Measurements from ENCODE around the gene PLEKHA5.
"Not testable (repeated sequence)": the region's sequence is repeated elsewhere in the genome, so short reads cannot be mapped to it uniquely, and the experiment has no call there.

Gene PLEKHA5

GRCh38 chr12:19129486-19130223, at the start of gene PLEKHA5:
PLEKHA5 (plus strand) TSS chr12:19129733; CDS start chr12:19129800, 67 bp downstream.
- H3K36me3 Mint-ChIP-seq: peaks cover 6% of the 10 kb centered on the region
- peak within 1 kb of the TSS; percentile 84 for H3K4me3 Mint-ChIP-seq
- peaks cover 13% of the 10 kb centered on the region for H3K9me3 Mint-ChIP-seq (ENCODE audit: low read depth)
- peaks cover 35% of the 10 kb centered on the region for H3K27me3 Mint-ChIP-seq
- H3K27ac Mint-ChIP-seq: no peak within 1 kb of the TSS
- H3K4me1 Mint-ChIP-seq (ENCODE audit: low read depth): peaks cover 9% of the 10 kb centered on the region

- H3K27ac Mint-ChIP-seq: no peak overlapping the region
Measured at GRCh38 chr12:19080918-19081317, 48.6 kb upstream of the PLEKHA5 start.

GRCh38 chr12:19082365-19082911, 47.1 kb upstream of the PLEKHA5 start:
- Mint-ChIP-seq H3K4me1 (ENCODE audit: low read depth) (no peaks in the 10 kb centered on the region), H3K27ac (no peak overlapping the region), H3K9me3 (ENCODE audit: low read depth) (peaks cover 2% of the 10 kb centered on the region), H3K4me3 (no peak overlapping the region), H3K27me3 (peaks cover 2% of the 10 kb centered on the region), H3K36me3 (peaks cover 2% of the 10 kb centered on the region)

More at GRCh38 chr12:19080918-19081317, 48.6 kb upstream of the PLEKHA5 start:
- Mint-ChIP-seq H3K4me1 (ENCODE audit: low read depth) (no peaks in the 10 kb centered on the region), H3K4me3 (no peak overlapping the region), H3K36me3 (peaks cover 2% of the 10 kb centered on the region), H3K27me3 (peaks cover 2% of the 10 kb centered on the region), H3K9me3 (ENCODE audit: low read depth) (peaks cover 2% of the 10 kb centered on the region)

GRCh38 chr12:19084547-19084946, 45.0 kb upstream of the PLEKHA5 start:
- Mint-ChIP-seq H3K27me3 (no peaks in the 10 kb centered on the region), H3K27ac (no peak overlapping the region), H3K9me3 (ENCODE audit: low read depth) (peaks cover 2% of the 10 kb centered on the region), H3K36me3 (no peaks in the 10 kb centered on the region), H3K4me3 (no peak overlapping the region), H3K4me1 (ENCODE audit: low read depth) (no peaks in the 10 kb centered on the region)

GRCh38 chr12:19085090-19085489, 44.4 kb upstream of the PLEKHA5 start:
- H3K9me3 Mint-ChIP-seq (ENCODE audit: low read depth): peaks cover 2% of the 10 kb centered on the region
- H3K4me1 Mint-ChIP-seq (ENCODE audit: low read depth): no peaks in the 10 kb centered on the region
- no peaks in the 10 kb centered on the region for H3K27me3 Mint-ChIP-seq
- H3K4me3 Mint-ChIP-seq: no peak overlapping the region
- H3K27ac Mint-ChIP-seq: no peak overlapping the region
- H3K36me3 Mint-ChIP-seq: no peaks in the 10 kb centered on the region

GRCh38 chr12:19088606-19089005, 40.9 kb upstream of the PLEKHA5 start:
- Mint-ChIP-seq H3K4me3 (no peak overlapping the region), H3K36me3 (peaks cover 2% of the 10 kb centered on the region), H3K27me3 (no peaks in the 10 kb centered on the region), H3K9me3 (ENCODE audit: low read depth) (peaks cover 2% of the 10 kb centered on the region), H3K27ac (no peak overlapping the region), H3K4me1 (ENCODE audit: low read depth) (no peaks in the 10 kb centered on the region)

GRCh38 chr12:19092482-19092881, 37.1 kb upstream of the PLEKHA5 start:
- not testable (repeated sequence) for H3K27me3 Mint-ChIP-seq; H3K4me1 Mint-ChIP-seq (ENCODE audit: low read depth); H3K36me3 Mint-ChIP-seq; H3K9me3 Mint-ChIP-seq (ENCODE audit: low read depth); H3K27ac Mint-ChIP-seq; H3K4me3 Mint-ChIP-seq

- H3K9me3 Mint-ChIP-seq (ENCODE audit: low read depth): no peaks in the 10 kb centered on the region
- H3K4me1 Mint-ChIP-seq (ENCODE audit: low read depth): no peaks in the 10 kb centered on the region
- H3K27me3 Mint-ChIP-seq: no peaks in the 10 kb centered on the region
- H3K36me3 Mint-ChIP-seq: peaks cover 2% of the 10 kb centered on the region
- no peak overlapping the region for H3K4me3 Mint-ChIP-seq
- no peak overlapping the region for H3K27ac Mint-ChIP-seq
Measured at GRCh38 chr12:19093218-19093617, 36.3 kb upstream of the PLEKHA5 start.

- Mint-ChIP-seq H3K27me3 (no peaks in the 10 kb centered on the region), H3K4me3 (no peak overlapping the region), H3K36me3 (peaks cover 2% of the 10 kb centered on the region), H3K9me3 (ENCODE audit: low read depth) (no peaks in the 10 kb centered on the region), H3K27ac (no peak overlapping the region), H3K4me1 (ENCODE audit: low read depth) (no peaks in the 10 kb centered on the region)
Measured at GRCh38 chr12:19095331-19095730, 34.2 kb upstream of the PLEKHA5 start.

- Mint-ChIP-seq H3K4me3 (no peak overlapping the region), H3K27ac (no peak overlapping the region), H3K4me1 (ENCODE audit: low read depth) (no peaks in the 10 kb centered on the region), H3K9me3 (ENCODE audit: low read depth) (no peaks in the 10 kb centered on the region), H3K36me3 (peaks cover 2% of the 10 kb centered on the region), H3K27me3 (no peaks in the 10 kb centered on the region)
Measured at GRCh38 chr12:19095756-19096480, 33.6 kb upstream of the PLEKHA5 start.

GRCh38 chr12:19105463-19105862, 24.1 kb upstream of the PLEKHA5 start:
- H3K36me3 Mint-ChIP-seq: no peaks in the 10 kb centered on the region
- H3K4me3 Mint-ChIP-seq: no peak overlapping the region
- H3K27ac Mint-ChIP-seq: no peak overlapping the region
- no peaks in the 10 kb centered on the region for H3K9me3 Mint-ChIP-seq (ENCODE audit: low read depth)
- H3K27me3 Mint-ChIP-seq: peaks cover 6% of the 10 kb centered on the region
- no peaks in the 10 kb centered on the region for H3K4me1 Mint-ChIP-seq (ENCODE audit: low read depth)

- no peaks in the 10 kb centered on the region for H3K4me1 Mint-ChIP-seq (ENCODE audit: low read depth)
- no peaks in the 10 kb centered on the region for H3K9me3 Mint-ChIP-seq (ENCODE audit: low read depth)
- no peak overlapping the region for H3K4me3 Mint-ChIP-seq
- peaks cover 6% of the 10 kb centered on the region for H3K27me3 Mint-ChIP-seq
- no peak overlapping the region for H3K27ac Mint-ChIP-seq
- no peaks in the 10 kb centered on the region for H3K36me3 Mint-ChIP-seq
Measured at GRCh38 chr12:19107750-19108149, 21.8 kb upstream of the PLEKHA5 start.

- Mint-ChIP-seq H3K27ac (no peak overlapping the region), H3K4me1 (ENCODE audit: low read depth) (no peaks in the 10 kb centered on the region), H3K9me3 (ENCODE audit: low read depth) (no peaks in the 10 kb centered on the region), H3K27me3 (peaks cover 8% of the 10 kb centered on the region), H3K4me3 (peak overlapping the region; percentile 12), H3K36me3 (no peaks in the 10 kb centered on the region)
Measured at GRCh38 chr12:19110221-19110940, 19.2 kb upstream of the PLEKHA5 start.

- peaks cover 5% of the 10 kb centered on the region for H3K27me3 Mint-ChIP-seq
- H3K9me3 Mint-ChIP-seq (ENCODE audit: low read depth): no peaks in the 10 kb centered on the region
- no peak overlapping the region for H3K27ac Mint-ChIP-seq
- no peaks in the 10 kb centered on the region for H3K36me3 Mint-ChIP-seq
- H3K4me3 Mint-ChIP-seq: no peak overlapping the region
- H3K4me1 Mint-ChIP-seq (ENCODE audit: low read depth): no peaks in the 10 kb centered on the region
Measured at GRCh38 chr12:19113464-19113863, 16.1 kb upstream of the PLEKHA5 start.

- Mint-ChIP-seq H3K4me1 (ENCODE audit: low read depth) (no peaks in the 10 kb centered on the region), H3K27ac (no peak overlapping the region), H3K27me3 (peaks cover 3% of the 10 kb centered on the region)
Measured at GRCh38 chr12:19115285-19115684, 14.2 kb upstream of the PLEKHA5 start.

More at GRCh38 chr12:19115285-19115684, 14.2 kb upstream of the PLEKHA5 start:
- H3K4me3 Mint-ChIP-seq: no peak overlapping the region
- H3K36me3 Mint-ChIP-seq: no peaks in the 10 kb centered on the region
- no peaks in the 10 kb centered on the region for H3K9me3 Mint-ChIP-seq (ENCODE audit: low read depth)
